ENCODE results near the gene KDM7A.

DNA sequence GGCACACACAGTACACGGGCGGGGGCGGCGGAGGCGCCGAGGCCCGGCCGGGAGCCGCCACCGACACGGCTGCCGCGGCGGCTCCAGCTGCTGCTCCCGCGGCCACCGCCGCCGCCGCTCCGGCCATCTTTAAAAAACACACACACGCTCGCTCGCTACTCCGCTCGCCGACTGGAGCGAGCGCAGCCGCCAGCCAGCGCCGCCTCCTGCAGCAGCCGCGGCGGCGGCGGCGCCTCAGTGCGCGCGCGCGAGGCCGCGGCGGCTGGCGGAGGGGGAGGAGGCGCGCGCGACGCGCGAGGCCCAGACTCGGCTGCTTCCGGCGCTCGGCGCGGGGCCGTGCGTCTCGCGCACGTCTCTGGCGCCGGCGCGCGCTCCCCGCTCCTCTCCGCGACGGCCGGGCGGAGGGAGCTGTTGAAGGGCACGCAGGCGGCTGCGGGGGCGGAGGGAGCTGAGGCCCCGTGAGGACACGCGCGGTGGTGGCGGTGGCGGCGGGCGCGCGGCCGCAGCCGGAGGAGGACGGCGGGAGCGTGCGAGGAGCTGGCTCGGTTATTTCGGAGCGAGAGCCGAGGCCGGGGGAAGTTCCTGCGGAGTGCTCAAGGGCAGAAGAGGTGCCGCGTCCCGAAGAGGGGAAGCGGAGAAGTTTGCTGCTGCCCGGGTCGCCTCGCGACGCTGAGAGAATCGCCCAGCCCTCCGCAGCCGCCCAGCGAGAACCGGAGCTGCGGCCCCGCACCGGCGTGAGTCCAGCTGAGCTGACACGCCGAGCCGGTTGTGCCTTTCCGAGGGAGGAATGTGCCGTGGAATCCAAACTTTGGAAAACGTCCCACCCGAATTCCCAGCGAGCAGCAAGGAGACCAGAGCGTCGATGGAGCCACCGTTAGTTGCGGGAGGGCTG is at the start of gene KDM7A:
- TF ChIP-seq POLR2A (IDR thresholded peaks at IDR 0.05) (peak; percentile 89 to 93), CTCF (IDR thresholded peaks at IDR 0.05) (no peak)
